Measurements from ENCODE around the gene ST8SIA4.
A peak's percentile ranks its signal among the peaks of the same experiment; 100 is the strongest.
"Not testable (repeated sequence)": the region's sequence is repeated elsewhere in the genome, so short reads cannot be mapped to it uniquely, and the experiment has no call there.

ST8SIA4 gene

DNA sequence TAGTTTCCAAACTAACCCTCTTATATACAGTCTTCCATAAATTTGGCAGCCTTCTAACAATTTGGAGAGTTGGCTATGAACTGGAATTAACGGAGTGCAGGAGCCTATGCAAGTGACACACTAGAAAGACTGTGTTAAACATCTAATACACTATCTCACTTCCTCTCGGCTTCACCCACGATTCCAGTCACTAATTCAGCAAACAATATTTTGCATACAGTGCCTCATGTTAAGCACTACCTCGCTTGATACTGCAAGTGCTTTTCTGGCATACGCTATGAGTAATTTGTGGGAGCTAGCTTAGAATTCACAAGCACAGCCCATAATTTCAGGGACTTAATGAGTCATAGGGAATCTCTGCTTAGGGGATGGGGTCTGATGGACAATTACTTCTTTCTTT is 102.5 kb downstream of the ST8SIA4 start:
- ATAC-seq (replicated peaks) (no peak), DNase-seq (no peak)
- Mint-ChIP-seq H3K4me1 (ENCODE audit: low read depth in 2 of 2) (no peaks in the 10 kb centered on the region), H3K9me3 (peaks cover 0 to 3% of the 10 kb centered on the region in 2 donors), H3K4me3 (no peak overlapping the region), H3K27ac (no peak overlapping the region), H3K36me3 (ENCODE audit: insufficient read depth) (peaks cover 5% of the 10 kb centered on the region), H3K27me3 (no peaks in the 10 kb centered on the region)

DNA sequence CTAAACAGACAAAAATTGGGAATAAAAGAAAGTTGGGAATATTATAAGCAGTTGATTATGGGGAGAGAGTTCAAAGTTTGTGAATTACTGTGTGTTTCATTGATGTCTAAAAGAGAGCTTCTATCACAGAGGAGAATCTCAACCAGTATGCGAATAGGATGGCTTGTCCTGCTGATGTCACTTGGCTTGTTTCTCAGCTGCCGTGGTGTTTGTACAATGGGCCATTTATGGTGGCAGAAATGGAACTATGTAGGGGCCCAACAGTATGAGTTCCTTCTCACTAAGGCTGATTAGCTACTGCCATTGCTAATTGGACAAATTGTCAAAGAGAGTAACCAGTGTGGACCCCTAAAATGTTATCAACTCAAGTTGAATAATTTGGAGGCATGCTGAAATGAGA is 103.9 kb downstream of the ST8SIA4 start:
- DNase-seq (no peak), ATAC-seq (replicated peaks) (no peak)
- H3K4me3 Mint-ChIP-seq: no peak overlapping the region
- H3K27me3 Mint-ChIP-seq: no peaks in the 10 kb centered on the region
- no peaks in the 10 kb centered on the region for H3K4me1 Mint-ChIP-seq (ENCODE audit: low read depth in 2 of 2)
- no peaks in the 10 kb centered on the region for H3K36me3 Mint-ChIP-seq (ENCODE audit: insufficient read depth)
- peaks cover 0 to 3% of the 10 kb centered on the region in 2 donors for H3K9me3 Mint-ChIP-seq
- H3K27ac Mint-ChIP-seq: no peak overlapping the region

DNA sequence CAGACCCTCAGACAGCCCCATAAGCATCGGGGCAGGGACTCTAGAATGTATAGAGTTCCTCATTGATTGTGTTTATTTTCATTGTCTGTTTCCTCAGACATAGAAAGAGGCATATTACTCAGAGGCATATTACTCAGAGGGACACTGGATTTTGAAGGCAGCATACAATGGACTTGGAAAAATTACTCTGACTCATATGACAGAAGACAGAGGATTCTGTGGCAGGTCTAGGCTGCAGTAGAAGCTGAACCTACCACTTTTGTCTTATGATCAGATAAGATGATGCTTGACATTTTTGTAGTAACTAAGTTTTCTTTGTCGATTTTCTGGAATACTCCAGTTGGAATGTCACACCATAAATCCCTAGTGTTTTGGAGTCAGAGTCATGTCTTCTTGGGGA is 105.2 kb downstream of the ST8SIA4 start:
- no peaks in the 10 kb centered on the region for H3K36me3 Mint-ChIP-seq (ENCODE audit: insufficient read depth)
- no peak for DNase-seq
- H3K9me3 Mint-ChIP-seq: peaks cover 0 to 3% of the 10 kb centered on the region in 2 donors
- H3K4me3 Mint-ChIP-seq: no peak overlapping the region
- no peak overlapping the region for H3K27ac Mint-ChIP-seq
- H3K27me3 Mint-ChIP-seq: no peaks in the 10 kb centered on the region
- no peaks in the 10 kb centered on the region for H3K4me1 Mint-ChIP-seq (ENCODE audit: low read depth in 2 of 2)
- ATAC-seq (replicated peaks): no peak

DNA sequence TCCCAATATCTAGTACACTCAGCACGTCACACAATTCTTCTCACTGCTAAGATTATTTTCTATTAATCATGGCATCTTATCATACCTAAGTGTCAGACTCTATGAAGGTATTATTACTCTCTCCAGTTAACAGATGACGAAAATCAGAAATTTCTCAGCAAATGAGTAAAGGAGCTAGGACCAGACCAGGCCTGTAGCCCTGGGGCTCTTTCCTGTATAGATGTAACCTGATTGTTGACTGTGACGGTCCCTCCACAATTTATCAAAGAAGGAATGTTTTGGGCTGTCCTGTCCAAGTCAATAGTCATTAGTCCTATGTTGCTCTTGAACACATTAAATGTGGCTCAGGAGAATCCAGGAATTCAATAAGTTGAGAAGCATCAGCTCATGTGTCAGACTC is 106.2 kb downstream of the ST8SIA4 start:
- H3K4me3 Mint-ChIP-seq: no peak overlapping the region
- ATAC-seq (replicated peaks) (no peak), DNase-seq (no peak)
- H3K27me3 Mint-ChIP-seq: no peaks in the 10 kb centered on the region
- H3K9me3 Mint-ChIP-seq: no peaks in the 10 kb centered on the region
- H3K36me3 Mint-ChIP-seq (ENCODE audit: insufficient read depth): no peaks in the 10 kb centered on the region
- no peaks in the 10 kb centered on the region for H3K4me1 Mint-ChIP-seq (ENCODE audit: low read depth in 2 of 2)
- H3K27ac Mint-ChIP-seq: no peak overlapping the region

DNA sequence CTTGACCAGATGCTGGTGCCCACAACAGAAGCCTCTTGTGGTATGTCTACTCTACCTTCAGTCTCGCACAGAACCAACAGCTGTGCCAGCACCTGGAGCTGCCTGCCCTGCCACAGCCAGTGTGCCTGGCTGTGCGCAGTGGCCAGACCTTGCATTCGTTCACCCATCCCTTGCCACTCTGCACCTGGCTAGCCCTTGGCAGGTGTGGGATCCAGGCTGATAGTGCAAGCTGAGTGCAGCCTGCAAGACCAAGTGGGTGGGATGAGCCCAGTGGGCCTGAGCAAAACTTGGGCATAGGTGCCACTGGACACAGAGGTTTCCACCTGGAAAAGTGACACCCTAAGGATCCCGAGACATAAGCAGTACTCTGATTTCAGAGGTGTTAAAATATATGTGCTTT is 108.2 kb downstream of the ST8SIA4 start:
- no peak for ATAC-seq (replicated peaks)
- peaks cover 0 to 7% of the 10 kb centered on the region in 2 donors for H3K4me1 Mint-ChIP-seq (ENCODE audit: low read depth in 2 of 2)

DNA sequence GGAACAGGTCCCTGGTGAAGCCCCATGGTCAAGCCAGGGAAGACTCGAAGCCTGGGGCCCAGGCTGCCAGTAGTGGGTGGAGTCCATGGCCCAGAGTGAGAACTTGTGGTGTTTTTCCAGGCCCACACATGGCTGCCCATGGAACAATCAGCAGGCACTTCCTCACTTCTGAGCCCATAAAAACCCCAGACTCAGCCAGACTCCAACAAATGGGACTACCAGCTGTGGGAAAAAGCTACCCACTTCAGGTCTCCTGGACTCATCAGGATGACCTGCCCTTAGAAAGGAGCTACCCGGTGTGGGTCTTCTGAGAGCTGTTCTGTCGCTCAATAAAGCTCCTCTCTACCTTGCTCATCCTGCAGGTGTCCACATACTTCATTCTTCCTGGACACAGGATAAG is 108.9 kb downstream of the ST8SIA4 start:
- Mint-ChIP-seq H3K27ac (no peak overlapping the region), H3K36me3 (ENCODE audit: insufficient read depth) (no peaks in the 10 kb centered on the region), H3K4me3 (no peak overlapping the region), H3K9me3 (no peaks in the 10 kb centered on the region), H3K27me3 (peaks cover 0 to 6% of the 10 kb centered on the region in 2 donors), H3K4me1 (ENCODE audit: low read depth in 2 of 2) (peaks cover 0 to 10% of the 10 kb centered on the region in 2 donors)
- ATAC-seq (replicated peaks): no peak
- DNase-seq: no peak

More for the DNA sequence above, 108.2 kb downstream of the ST8SIA4 start:
- DNase-seq: no peak
- no peak overlapping the region for H3K27ac Mint-ChIP-seq
- H3K4me3 Mint-ChIP-seq: no peak overlapping the region
- no peaks in the 10 kb centered on the region for H3K9me3 Mint-ChIP-seq
- peaks cover 0 to 6% of the 10 kb centered on the region in 2 donors for H3K27me3 Mint-ChIP-seq
- H3K36me3 Mint-ChIP-seq (ENCODE audit: insufficient read depth): no peaks in the 10 kb centered on the region

DNA sequence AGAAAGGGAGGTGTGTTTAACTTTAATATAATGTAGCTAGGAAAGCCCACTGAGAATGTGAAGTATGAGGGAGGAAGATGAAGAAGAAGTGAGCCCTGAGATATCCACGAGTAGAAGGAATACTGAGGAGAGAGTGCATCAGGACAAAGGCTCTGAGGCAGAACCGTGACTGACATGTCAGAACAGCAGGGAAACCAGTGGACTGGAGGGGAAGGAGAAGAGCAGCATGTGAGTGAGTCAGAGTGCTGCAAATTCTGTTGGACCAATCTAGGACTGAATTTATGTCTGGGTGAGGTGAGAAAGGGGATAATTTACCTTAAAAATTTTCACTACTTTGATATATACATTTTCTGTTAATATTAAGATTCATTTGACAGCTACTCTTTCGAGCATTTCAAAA is 110.3 kb downstream of the ST8SIA4 start:
- peaks cover 0 to 6% of the 10 kb centered on the region in 2 donors for H3K27me3 Mint-ChIP-seq
- H3K4me3 Mint-ChIP-seq: no peak overlapping the region
- no peak for DNase-seq
- H3K36me3 Mint-ChIP-seq (ENCODE audit: insufficient read depth): no peaks in the 10 kb centered on the region
- H3K4me1 Mint-ChIP-seq (ENCODE audit: low read depth in 2 of 2): peaks cover 0 to 10% of the 10 kb centered on the region in 2 donors
- H3K27ac Mint-ChIP-seq: no peak overlapping the region
- H3K9me3 Mint-ChIP-seq: no peaks in the 10 kb centered on the region
- no peak for ATAC-seq (replicated peaks)

DNA sequence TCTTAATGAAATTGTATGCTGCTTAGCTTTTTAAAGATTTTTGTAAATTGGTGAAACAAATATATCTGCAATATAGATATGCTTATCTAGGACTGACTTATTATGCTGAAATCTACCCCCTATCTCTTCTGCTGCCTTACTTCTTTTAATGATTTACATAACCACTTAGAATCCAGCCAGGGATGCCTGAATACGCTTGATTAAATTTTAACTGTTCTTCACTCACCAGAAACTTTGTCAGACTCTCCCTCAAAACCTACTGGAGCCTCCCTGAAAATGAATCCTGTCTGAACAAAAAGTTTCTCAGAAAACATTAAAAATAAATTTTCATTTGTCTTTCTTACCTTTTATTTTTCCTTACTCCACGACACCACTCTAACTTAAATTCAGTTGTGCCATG is 111.7 kb downstream of the ST8SIA4 start:
- Mint-ChIP-seq H3K4me1 (ENCODE audit: low read depth in 2 of 2) (peaks cover 0 to 10% of the 10 kb centered on the region in 2 donors), H3K27ac (peak overlapping the region in 1 of 2 donors; percentile 58), H3K4me3 (no peak overlapping the region), H3K27me3 (peaks cover 0 to 6% of the 10 kb centered on the region in 2 donors), H3K36me3 (ENCODE audit: insufficient read depth) (no peaks in the 10 kb centered on the region), H3K9me3 (no peaks in the 10 kb centered on the region)
- no peak for ATAC-seq (replicated peaks)
- no peak for DNase-seq

DNA sequence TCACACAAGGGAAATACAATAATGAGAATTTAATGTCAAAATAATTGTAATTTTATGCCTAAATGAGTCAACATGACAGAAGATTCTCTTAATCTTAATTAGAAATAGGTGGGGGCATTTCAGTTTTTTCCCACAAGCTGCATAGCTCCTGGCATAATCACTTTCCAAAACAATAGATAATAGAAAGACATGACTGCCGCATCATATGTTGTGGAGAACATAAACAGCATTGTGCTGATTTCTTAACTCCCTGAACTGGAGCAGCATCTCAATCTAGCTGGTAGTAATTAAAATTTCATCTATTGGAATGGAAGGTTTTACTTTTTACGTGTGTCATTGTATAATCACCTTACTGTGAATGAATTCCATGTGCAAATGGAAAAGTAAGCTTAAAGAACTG is 112.1 kb downstream of the ST8SIA4 start:
- Mint-ChIP-seq H3K4me1 (ENCODE audit: low read depth in 2 of 2) (peaks cover 0 to 10% of the 10 kb centered on the region in 2 donors), H3K27ac (peak overlapping the region in 1 of 2 donors; percentile 24), H3K27me3 (peaks cover 0 to 6% of the 10 kb centered on the region in 2 donors), H3K4me3 (no peak overlapping the region), H3K9me3 (no peaks in the 10 kb centered on the region), H3K36me3 (ENCODE audit: insufficient read depth) (no peaks in the 10 kb centered on the region)
- DNase-seq (no peak), ATAC-seq (replicated peaks) (no peak)

DNA sequence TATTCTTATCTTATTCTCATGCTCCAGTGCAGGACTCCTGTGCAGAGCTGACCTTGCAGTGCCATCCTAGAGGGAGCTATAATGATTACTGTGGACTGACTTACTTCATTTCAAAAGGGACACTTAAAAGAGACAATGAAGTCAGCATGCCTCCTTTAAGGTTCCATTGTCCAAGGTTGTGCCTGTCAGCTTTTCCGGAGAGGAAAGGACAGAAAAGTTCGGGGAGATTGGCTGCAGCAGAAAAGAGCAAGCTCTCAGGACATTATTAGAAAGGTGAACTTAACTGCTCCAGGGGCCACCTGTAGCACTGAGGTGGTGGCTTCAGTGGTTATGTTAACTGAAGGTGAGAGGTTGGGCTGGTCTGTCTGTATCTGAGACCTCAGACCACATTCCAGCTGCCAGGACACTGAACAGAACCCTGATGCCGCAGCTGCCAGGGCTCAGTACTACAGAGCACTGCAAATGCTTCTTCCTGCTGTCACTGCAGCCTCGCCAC is 112.9 kb downstream of the ST8SIA4 start:
- Mint-ChIP-seq H3K36me3 (ENCODE audit: insufficient read depth) (no peaks in the 10 kb centered on the region), H3K4me3 (peak overlapping the region; percentile 4 to 66), H3K27ac (peak overlapping the region; percentile 24 to 66), H3K9me3 (no peaks in the 10 kb centered on the region), H3K27me3 (peaks cover 0 to 6% of the 10 kb centered on the region in 2 donors), H3K4me1 (ENCODE audit: low read depth in 2 of 2) (peaks cover 0 to 10% of the 10 kb centered on the region in 2 donors)
- DNase-seq (no peak), ATAC-seq (replicated peaks) (peak; percentile 31)

DNA sequence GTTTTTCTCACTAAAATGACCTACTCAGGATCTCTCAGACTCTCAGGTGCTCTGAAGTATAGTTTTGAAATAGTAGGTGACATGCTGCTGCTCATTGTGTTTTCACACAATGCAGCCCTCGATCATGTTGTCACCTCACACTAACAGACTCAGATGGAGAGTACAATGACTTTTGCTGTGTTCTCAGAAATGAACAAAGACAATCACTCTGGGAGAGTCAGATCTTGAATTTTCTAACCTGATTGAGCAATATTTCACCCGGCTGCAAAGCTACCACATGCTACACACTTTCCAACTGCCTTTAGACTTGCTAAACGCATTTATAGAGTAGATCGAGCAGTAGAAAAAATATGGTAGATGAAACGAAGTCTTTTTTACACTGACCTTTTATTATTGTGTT is 113.4 kb downstream of the ST8SIA4 start:
- ATAC-seq (replicated peaks) (no peak), DNase-seq (no peak)
- H3K4me1 Mint-ChIP-seq (ENCODE audit: low read depth in 2 of 2): peaks cover 0 to 10% of the 10 kb centered on the region in 2 donors
- peak overlapping the region in 1 of 2 donors; percentile 66 for H3K27ac Mint-ChIP-seq
- H3K27me3 Mint-ChIP-seq: peaks cover 0 to 6% of the 10 kb centered on the region in 2 donors
- peak overlapping the region in 1 of 2 donors; percentile 66 for H3K4me3 Mint-ChIP-seq
- H3K36me3 Mint-ChIP-seq (ENCODE audit: insufficient read depth): no peaks in the 10 kb centered on the region
- H3K9me3 Mint-ChIP-seq: no peaks in the 10 kb centered on the region

DNA sequence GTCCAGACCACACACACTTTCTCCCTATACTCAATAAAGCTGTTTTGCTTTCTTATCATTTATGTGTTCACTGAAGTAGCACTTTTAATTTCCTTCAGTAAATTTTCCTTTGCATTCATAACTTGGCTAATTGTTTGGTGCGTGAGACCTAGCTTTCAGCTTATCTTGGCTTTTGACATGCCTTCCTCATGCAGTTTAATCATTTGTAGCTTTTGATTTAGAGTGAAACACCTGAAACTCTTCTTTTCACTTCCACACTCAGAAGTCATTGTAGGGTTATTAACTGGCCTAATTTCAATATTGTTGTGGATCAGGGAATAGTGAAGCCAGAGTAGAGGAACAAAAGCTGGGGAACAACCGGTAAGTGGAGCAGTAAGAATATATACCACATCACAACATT is 114.7 kb downstream of the ST8SIA4 start:
- no peak for DNase-seq
- H3K27ac Mint-ChIP-seq: no peak overlapping the region
- peaks cover 0 to 6% of the 10 kb centered on the region in 2 donors for H3K27me3 Mint-ChIP-seq
- H3K4me3 Mint-ChIP-seq: no peak overlapping the region
- H3K36me3 Mint-ChIP-seq (ENCODE audit: insufficient read depth): no peaks in the 10 kb centered on the region
- H3K9me3 Mint-ChIP-seq: no peaks in the 10 kb centered on the region
- H3K4me1 Mint-ChIP-seq (ENCODE audit: low read depth in 2 of 2): peaks cover 0 to 10% of the 10 kb centered on the region in 2 donors
- no peak for ATAC-seq (replicated peaks)

DNA sequence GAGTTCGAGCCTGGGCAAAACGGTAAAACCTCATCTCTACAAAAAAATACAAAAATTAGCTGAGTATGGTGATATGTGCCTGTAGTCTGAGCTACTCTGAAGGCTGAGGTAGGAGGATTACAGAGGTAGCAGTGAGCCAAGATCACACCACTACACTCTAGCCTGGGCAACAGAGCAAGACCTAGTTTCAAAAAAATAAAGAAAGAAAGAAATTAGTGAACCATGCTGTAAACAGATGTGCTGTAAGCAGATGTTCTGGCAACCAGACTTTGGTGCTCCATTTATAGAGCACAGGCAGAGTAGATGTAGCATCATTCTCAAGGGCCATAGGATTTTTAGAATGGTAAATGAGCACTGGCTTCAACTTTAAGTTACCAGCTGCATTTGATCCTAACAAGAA is 115.4 kb downstream of the ST8SIA4 start:
- DNase-seq (no peak), ATAC-seq (replicated peaks) (no peak)
- Mint-ChIP-seq H3K9me3 (no peaks in the 10 kb centered on the region), H3K27ac (no peak overlapping the region), H3K4me1 (ENCODE audit: low read depth in 2 of 2) (peaks cover 0 to 10% of the 10 kb centered on the region in 2 donors), H3K27me3 (peaks cover 0 to 6% of the 10 kb centered on the region in 2 donors), H3K4me3 (no peak overlapping the region), H3K36me3 (ENCODE audit: insufficient read depth) (no peaks in the 10 kb centered on the region)

DNA sequence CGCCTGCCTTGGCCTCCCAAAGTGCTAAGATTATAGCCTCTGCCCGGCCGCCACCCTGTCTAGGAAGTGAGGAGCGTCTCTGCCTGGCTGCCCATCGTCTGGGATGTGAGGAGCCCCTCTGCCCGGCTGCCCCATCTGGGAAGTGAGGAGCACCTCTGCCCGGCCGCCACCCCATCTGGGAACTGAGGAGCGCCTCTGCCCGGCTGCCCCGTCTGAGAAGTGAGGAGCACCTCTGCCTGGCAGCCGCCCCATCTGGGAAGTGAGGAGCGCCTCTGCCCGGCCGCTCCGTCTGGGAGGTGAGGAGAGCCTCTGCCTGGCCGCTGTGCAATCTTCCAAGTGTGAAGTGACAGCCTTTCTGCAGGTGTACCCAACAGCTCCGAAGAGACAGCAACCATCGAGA is 117.5 kb downstream of the ST8SIA4 start:
- ATAC-seq (replicated peaks); DNase-seq; H3K4me3 Mint-ChIP-seq; H3K27me3 Mint-ChIP-seq; H3K36me3 Mint-ChIP-seq (ENCODE audit: insufficient read depth); H3K27ac Mint-ChIP-seq; H3K9me3 Mint-ChIP-seq: not testable (repeated sequence)
- H3K4me1 Mint-ChIP-seq (ENCODE audit: low read depth in 2 of 2): peaks cover 2 to 16% of the 10 kb centered on the region in 2 donors

All from effector memory CD8-positive, alpha-beta T cell (primary cell).